GM23248 (cell line): ENCODE results near the gene COA6. TPM values are rescaled to one million over a fixed set of nuclear protein-coding genes. Genes with fewer than 3 reads are reported as not detected.

ENCODE experiments used
- DNase-seq: peaks from one replicate; pipeline ENCODE4 v3.0.0-alpha.2; 2015
- H2AFZ ChIP-seq: fragments of 200-600 bp; sonication (generic); 2 replicates; pipeline ENCODE4 v1.6.1; 2016; ENCODE audit warnings: antibody characterized with exemption
- H3F3A ChIP-seq: fragments of 200-600 bp; sonication (generic); 2 replicates; pipeline ENCODE4 v1.6.1; 2016; ENCODE audit warnings: mild to moderate bottlenecking, antibody characterized with exemption, mixed run types; ENCODE audit not compliant: insufficient read depth
- H3K27ac ChIP-seq: fragments of 200-600 bp; sonication (generic); 2 replicates; pipeline ENCODE4 v1.5.1; 2016; ENCODE audit warnings: mild to moderate bottlenecking
- H3K27me3 ChIP-seq: fragments of 200-600 bp; sonication (generic); replicated peaks from 2 replicates; pipeline ENCODE4 v1.6.1; 2016; ENCODE audit warnings: mild to moderate bottlenecking; ENCODE audit not compliant: insufficient read depth
- H3K36me3 ChIP-seq: fragments of 200-600 bp; sonication (generic); 2 replicates; pipeline ENCODE4 v1.6.1; 2016; ENCODE audit warnings: low read depth, mild to moderate bottlenecking
- H3K4me1 ChIP-seq: fragments of 200-600 bp; sonication (generic); 2 replicates; pipeline ENCODE4 v1.6.1; 2016; ENCODE audit warnings: mild to moderate bottlenecking; ENCODE audit not compliant: insufficient read depth
- H3K4me2 ChIP-seq: fragments of 200-600 bp; sonication (generic); one replicate; pipeline ENCODE4 v1.6.1; 2016; ENCODE audit warnings: mild to moderate bottlenecking; ENCODE audit not compliant: unreplicated experiment
- H3K4me3 ChIP-seq: fragments of 200-600 bp; sonication (generic); 2 replicates; pipeline ENCODE4 v1.5.1; 2016; ENCODE audit warnings: mild to moderate bottlenecking
- H3K79me2 ChIP-seq: fragments of 200-600 bp; sonication (generic); 2 replicates; pipeline ENCODE4 v1.6.1; 2016; ENCODE audit warnings: mild to moderate bottlenecking; ENCODE audit not compliant: insufficient read depth
- H3K9ac ChIP-seq: fragments of 200-600 bp; sonication (generic); 2 replicates; pipeline ENCODE4 v1.6.1; 2016; ENCODE audit warnings: mild to moderate bottlenecking
- H3K9me2 ChIP-seq: fragments of 200-600 bp; sonication (generic); 2 replicates; pipeline ENCODE4 v1.6.1; 2016; ENCODE audit warnings: mixed run types, mild to moderate bottlenecking, moderate library complexity; ENCODE audit not compliant: insufficient read depth
- H3K9me3 ChIP-seq: fragments of 200-600 bp; sonication (generic); one replicate; pipeline ENCODE4 v1.6.1; 2017; ENCODE audit warnings: low read depth
- H4K20me1 ChIP-seq: fragments of 200-600 bp; sonication (generic); 2 replicates; pipeline ENCODE4 v1.6.0; 2016; ENCODE audit not compliant: insufficient read depth
- EZH2 ChIP-seq: fragments of 200-600 bp; sonication (generic); IDR thresholded peaks from 2 replicates; pipeline ENCODE4 v1.6.1; 2018; ENCODE audit warnings: antibody characterized with exemption, mild to moderate bottlenecking; ENCODE audit not compliant: insufficient read depth, poor library complexity, severe bottlenecking
- EZH2phosphoT487 ChIP-seq: fragments of 200-600 bp; sonication (generic); IDR thresholded peaks from 2 replicates; pipeline ENCODE4 v1.6.1; 2018; ENCODE audit warnings: antibody characterized with exemption, moderate library complexity, mild to moderate bottlenecking, low read depth; ENCODE audit not compliant: insufficient read depth
- WGBS, 2 experiments: methylation state at CpG; one replicate each; pipeline ENCODE4 v1.1.6; 2015 to 2017; ENCODE audit warnings: low lambda C conversion rate in 2 of 2, low coverage in 1 of 2; ENCODE audit errors: missing lambda C conversion rate in 2 of 2; 5-methylcytosine and 5-hydroxymethylcytosine counted together
- in situ Hi-C: fragments of 300-500 bp; cut with MboI; formaldehyde crosslinking; loops from 2 replicates; pipeline ENCODE4 v1.15.0; 2020
- polyA plus RNA-seq: library from polyadenylated mRNA; unstranded; fragments of >200 nt; fragmentation: Nextera tagmentation; extraction: Ambion mirVana; gene quantifications from 2 replicates; pipeline ENCODE4 v1.2.1, GENCODE V29; 2016
- total RNA-seq: library from RNA; depleted of rRNA; stranded (reverse); fragments of >200 nt; shearing (Covaris generic); gene quantifications from 2 replicates; pipeline ENCODE4 v1.2.3, GENCODE V29; 2014

The COA6 gene
- total and polyA plus RNA-seq, 2 experiments from 2014 or later, result 28.3 to 52.2 TPM

- Histone ChIP-seq H3K36me3 (no peaks in the 10 kb centered on the region), H3F3A (peaks cover 21% of the 10 kb centered on the region; the same call in 1 of the 2 replicates), H3K27me3 (no peaks in the 10 kb centered on the region), H3K9me2 (no peaks in the 10 kb centered on the region), H2AFZ (no peak overlapping the region), H3K9me3 (no peaks in the 10 kb centered on the region), H3K79me2 (no peaks in the 10 kb centered on the region), H3K27ac (no peak overlapping the region), H3K9ac (no peak overlapping the region), H3K4me3 (no peak overlapping the region), H3K4me1 (peaks cover 7% of the 10 kb centered on the region), H4K20me1 (no peaks in the 10 kb centered on the region), H3K4me2 (no peak overlapping the region)
- 80 to 87% methylated on average over 3 of the region's 3 CpGs for WGBS, 2 experiments
- in situ Hi-C loops, result no loop called here
- DNase-seq, result no peak
- TF ChIP-seq EZH2phosphoT487 (no peak), EZH2 (no peak)
Observed at GRCh38 chr1:234402939-234403338, 29.7 kb downstream of the COA6 start.

GRCh38 chr1:234405676-234406075 lies 32.4 kb downstream of the COA6 start:
- H3K9ac ChIP-seq, result no peak overlapping the region
- H3F3A ChIP-seq, result peaks cover 7% of the 10 kb centered on the region; the same call in 1 of the 2 replicates
- H3K27me3 ChIP-seq, result no peaks in the 10 kb centered on the region
- TF ChIP-seq EZH2, result no peak
- no peak for TF ChIP-seq EZH2phosphoT487
- H3K4me3 ChIP-seq, result no peak overlapping the region
- H3K36me3 ChIP-seq, result no peaks in the 10 kb centered on the region
- H3K4me2 ChIP-seq, result no peak overlapping the region
- H3K9me3 ChIP-seq, result no peaks in the 10 kb centered on the region
- in situ Hi-C loops, result no loop called here
- H2AFZ ChIP-seq, result no peak overlapping the region
- no peak overlapping the region for H3K27ac ChIP-seq
- WGBS, 2 experiments, result 57 to 62% methylated on average over 6 of the region's 6 CpGs
- DNase-seq, result no peak
- H3K9me2 ChIP-seq, result no peaks in the 10 kb centered on the region
- H4K20me1 ChIP-seq, result no peaks in the 10 kb centered on the region
- no peaks in the 10 kb centered on the region for H3K4me1 ChIP-seq
- no peaks in the 10 kb centered on the region for H3K79me2 ChIP-seq

- in situ Hi-C loops, result no loop called here
- no peaks in the 10 kb centered on the region for H4K20me1 ChIP-seq
- WGBS, 2 experiments, result 98 to 99% methylated on average over 4 of the region's 4 CpGs
- H3K27me3 ChIP-seq, result no peaks in the 10 kb centered on the region
- H3K9ac ChIP-seq, result no peak overlapping the region
- TF ChIP-seq EZH2phosphoT487 (no peak), EZH2 (no peak)
- no peak overlapping the region for H3K4me3 ChIP-seq
- peaks cover 1% of the 10 kb centered on the region; the same call in 1 of the 2 replicates for H3F3A ChIP-seq
- H3K4me1 ChIP-seq, result no peaks in the 10 kb centered on the region
- no peaks in the 10 kb centered on the region for H3K9me3 ChIP-seq
- no peak overlapping the region for H3K4me2 ChIP-seq
- H2AFZ ChIP-seq, result no peak overlapping the region
- H3K27ac ChIP-seq, result no peak overlapping the region
- DNase-seq, result no peak
- no peaks in the 10 kb centered on the region for H3K79me2 ChIP-seq
- no peaks in the 10 kb centered on the region for H3K9me2 ChIP-seq
- H3K36me3 ChIP-seq, result no peaks in the 10 kb centered on the region
Observed at GRCh38 chr1:234406871-234407270, 33.6 kb downstream of the COA6 start.

GRCh38 chr1:234408757-234409156 lies 35.5 kb downstream of the COA6 start:
- no peaks in the 10 kb centered on the region for H3K36me3 ChIP-seq
- H3K4me3 ChIP-seq, result no peak overlapping the region
- H3K4me2 ChIP-seq, result no peak overlapping the region
- H3K79me2 ChIP-seq, result no peaks in the 10 kb centered on the region
- H3K27ac ChIP-seq, result no peak overlapping the region
- in situ Hi-C loops, result no loop called here
- no peaks in the 10 kb centered on the region for H3K9me3 ChIP-seq
- no peak for TF ChIP-seq EZH2phosphoT487
- no peak overlapping the region for H3K9ac ChIP-seq
- no peak overlapping the region for H2AFZ ChIP-seq
- no peaks in the 10 kb centered on the region for H4K20me1 ChIP-seq
- DNase-seq, result no peak
- H3K9me2 ChIP-seq, result no peaks in the 10 kb centered on the region
- H3K4me1 ChIP-seq, result no peaks in the 10 kb centered on the region
- H3K27me3 ChIP-seq, result no peaks in the 10 kb centered on the region
- WGBS, 2 experiments, result 94% methylated on average over 9 of the region's 9 CpGs
- no peaks in the 10 kb centered on the region for H3F3A ChIP-seq

- 78 to 86% methylated on average over 5 of the region's 5 CpGs for WGBS, 2 experiments
Observed at GRCh38 chr1:234409328-234409727, 36.1 kb downstream of the COA6 start.

More at GRCh38 chr1:234409328-234409727, 36.1 kb downstream of the COA6 start:
- no peaks in the 10 kb centered on the region for H3K4me1 ChIP-seq
- H3K36me3 ChIP-seq, result no peaks in the 10 kb centered on the region
- H3K79me2 ChIP-seq, result no peaks in the 10 kb centered on the region
- no peak overlapping the region for H3K27ac ChIP-seq
- TF ChIP-seq EZH2, result no peak
- no peak for TF ChIP-seq EZH2phosphoT487
- no peak overlapping the region for H2AFZ ChIP-seq
- no peak for DNase-seq
- H3F3A ChIP-seq, result no peaks in the 10 kb centered on the region
- no peak overlapping the region for H3K4me2 ChIP-seq
- H4K20me1 ChIP-seq, result no peaks in the 10 kb centered on the region
- no peaks in the 10 kb centered on the region for H3K9me3 ChIP-seq
- H3K27me3 ChIP-seq, result no peaks in the 10 kb centered on the region
- no peak overlapping the region for H3K9ac ChIP-seq
- H3K9me2 ChIP-seq, result no peaks in the 10 kb centered on the region
- no peak overlapping the region for H3K4me3 ChIP-seq
- in situ Hi-C loops, result no loop called here
